Rectal smooth muscle tissue (tissue), 1 donor: ENCODE results near the gene CDKAL1.
"Not testable (repeated sequence)": the region's sequence is repeated elsewhere in the genome, so short reads cannot be mapped to it uniquely, and the experiment has no call there.

Experiments used
- H3K27ac ChIP-seq: one replicate; pipeline ENCODE4 v1.7.0; 2013; ENCODE audit warnings: low read depth, low read length, inconsistent platforms
- H3K27me3 ChIP-seq: one replicate; pipeline ENCODE4 v1.7.0; 2013; ENCODE audit warnings: low read length; ENCODE audit not compliant: control insufficient read depth, insufficient read depth
- H3K36me3 ChIP-seq: one replicate; pipeline ENCODE4 v1.7.0; 2013; ENCODE audit warnings: low read length; ENCODE audit not compliant: control insufficient read depth, insufficient read depth
- H3K4me1 ChIP-seq: one replicate; pipeline ENCODE4 v1.7.0; 2013; ENCODE audit warnings: low read length; ENCODE audit not compliant: control insufficient read depth, insufficient read depth
- H3K4me3 ChIP-seq: one replicate; pipeline ENCODE4 v1.7.0; 2013; ENCODE audit warnings: low read length
- H3K9ac ChIP-seq: one replicate; pipeline ENCODE4 v1.7.0; 2013; ENCODE audit warnings: low read length

CDKAL1 gene

DNA sequence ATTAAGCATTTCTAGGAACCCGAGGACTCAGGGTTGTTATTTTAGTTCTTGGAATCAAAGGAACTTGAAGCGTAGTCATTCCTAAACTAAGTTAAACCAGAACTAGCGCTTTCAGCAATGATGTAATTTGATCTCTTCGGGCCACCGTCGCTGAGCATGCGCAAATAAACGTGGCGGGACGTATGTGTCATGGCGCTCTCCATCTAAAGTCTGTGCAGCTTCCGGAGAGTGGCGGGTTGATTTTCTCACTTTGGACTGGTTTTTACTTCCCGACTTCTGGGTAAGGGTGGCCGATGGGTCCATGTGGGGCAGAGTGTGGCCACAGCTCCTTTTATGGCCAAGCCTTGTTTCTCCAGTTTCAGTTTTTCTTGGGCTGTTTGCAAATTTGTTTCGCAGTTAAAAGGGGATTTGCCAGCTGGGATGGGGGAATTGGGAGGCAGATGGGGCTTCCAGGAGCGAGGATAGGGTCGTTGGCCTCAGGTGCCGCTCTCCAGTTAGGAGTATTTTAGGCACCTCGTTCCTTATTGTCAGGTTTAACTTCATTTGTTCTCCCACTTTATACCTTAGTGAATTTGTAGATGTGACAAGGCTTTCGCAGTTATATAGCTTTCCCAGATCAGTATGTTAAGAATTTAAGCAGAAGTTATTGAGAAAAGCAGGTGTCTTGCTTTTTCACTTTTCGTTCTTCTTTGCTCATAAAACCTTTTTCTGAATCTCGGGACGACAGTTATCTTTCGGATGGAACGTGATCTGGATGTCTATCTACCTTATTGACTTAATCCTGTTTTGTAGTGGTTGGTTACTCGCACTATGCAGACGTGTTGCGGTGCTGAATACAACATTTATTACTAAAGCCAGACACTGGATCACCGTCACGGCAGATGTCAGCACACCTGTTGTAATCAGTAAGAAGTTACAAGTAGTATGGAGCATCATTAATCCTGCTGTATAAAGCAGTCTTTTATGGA is at the start of gene CDKAL1:
CDKAL1 (plus strand) TSS at position 163 of the 968 bp plus-strand sequence. CDS start 11,894 bp downstream, outside the sequence.
- Histone ChIP-seq H3K4me1 (peaks cover 4% of the 10 kb centered on the region), H3K36me3 (no peaks in the 10 kb centered on the region), H3K27me3 (no peaks in the 10 kb centered on the region), H3K4me3 (peak within 1 kb of the TSS; percentile 93), H3K27ac (peak within 1 kb of the TSS; percentile 64), H3K9ac (peak within 1 kb of the TSS; percentile 73)

DNA sequence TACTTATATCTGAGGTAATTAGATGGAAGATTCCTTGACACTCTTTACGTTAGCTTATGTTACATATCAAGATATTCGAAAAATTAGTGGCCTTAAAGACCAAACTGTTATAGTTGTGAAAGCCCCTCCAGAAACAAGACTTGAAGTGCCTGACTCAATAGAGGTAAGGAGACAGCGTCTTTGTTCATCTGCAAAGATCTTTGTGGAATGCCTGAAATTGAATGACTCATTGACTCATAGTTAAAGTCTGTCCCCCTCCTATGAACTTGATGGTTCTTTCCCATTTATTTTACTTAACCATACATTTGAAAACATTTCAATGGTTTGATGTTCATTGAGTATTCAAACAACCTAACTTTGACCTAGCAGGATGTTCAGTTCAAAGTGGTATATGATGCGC is 47.6 kb upstream of the CDKAL1 start:
- H3K4me1 ChIP-seq, result no peaks in the 10 kb centered on the region
- H3K27me3 ChIP-seq, result no peaks in the 10 kb centered on the region
- no peak overlapping the region for H3K4me3 ChIP-seq
- H3K27ac ChIP-seq, result no peak overlapping the region
- no peak overlapping the region for H3K9ac ChIP-seq
- H3K36me3 ChIP-seq, result peaks cover 7% of the 10 kb centered on the region

DNA sequence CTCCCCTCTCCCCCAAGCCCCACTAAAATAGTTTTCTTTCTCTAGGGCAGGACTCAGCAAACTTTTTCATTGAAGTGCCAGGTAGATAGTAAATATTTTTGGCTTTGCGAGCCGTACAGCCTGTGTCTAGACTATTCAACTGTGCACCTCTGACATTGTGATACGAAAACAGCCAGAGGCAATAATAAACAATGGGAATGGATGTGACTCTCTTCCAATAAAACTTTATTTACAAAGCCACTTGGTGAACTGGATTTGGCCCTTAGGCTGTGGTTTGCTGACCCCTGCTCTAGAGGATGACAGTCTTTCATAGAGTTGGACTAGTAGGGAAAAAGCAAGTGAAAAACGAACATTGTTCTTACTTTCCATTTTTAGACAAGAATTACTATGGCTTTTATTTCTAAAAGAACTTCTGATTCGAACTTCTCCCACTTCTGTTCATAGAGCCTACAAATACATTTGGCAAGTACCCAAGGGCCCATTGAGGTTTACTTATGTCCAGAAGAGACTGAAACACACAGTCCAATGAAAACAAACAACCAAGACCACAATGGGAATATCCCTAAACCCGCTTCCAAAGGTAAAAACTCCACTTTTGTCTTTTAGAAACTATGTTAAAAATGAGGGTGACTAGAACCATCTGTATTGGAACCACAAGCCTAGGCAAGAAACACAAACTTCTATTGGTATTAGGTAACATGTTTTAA is 46.4 kb upstream of the CDKAL1 start:
- Histone ChIP-seq H3K4me1 (no peaks in the 10 kb centered on the region), H3K36me3 (peaks cover 6% of the 10 kb centered on the region), H3K27ac (no peak overlapping the region), H3K27me3 (no peaks in the 10 kb centered on the region), H3K9ac (no peak overlapping the region), H3K4me3 (no peak overlapping the region)

DNA sequence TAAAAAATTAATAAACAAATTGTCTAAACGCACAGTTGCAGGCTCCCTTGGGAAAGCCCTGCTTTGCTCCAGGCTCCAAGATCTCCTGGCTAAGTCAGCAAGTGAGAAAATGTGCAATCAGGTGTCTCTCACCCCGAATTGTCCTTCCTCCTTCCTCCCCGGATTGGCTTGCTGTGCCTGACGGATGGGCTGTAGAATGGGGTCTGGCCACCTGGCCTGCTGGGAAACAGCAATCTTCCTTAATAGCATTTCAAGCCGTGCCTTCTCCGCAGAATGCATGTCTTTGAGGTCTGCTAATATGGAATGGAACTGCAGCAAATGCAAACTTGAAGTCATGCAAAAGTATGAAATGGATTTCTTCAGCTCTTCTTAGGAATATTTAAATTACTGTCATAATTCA is 43.7 kb upstream of the CDKAL1 start:
- Histone ChIP-seq H3K9ac (no peak overlapping the region), H3K4me3 (no peak overlapping the region), H3K4me1 (no peaks in the 10 kb centered on the region)

DNA sequence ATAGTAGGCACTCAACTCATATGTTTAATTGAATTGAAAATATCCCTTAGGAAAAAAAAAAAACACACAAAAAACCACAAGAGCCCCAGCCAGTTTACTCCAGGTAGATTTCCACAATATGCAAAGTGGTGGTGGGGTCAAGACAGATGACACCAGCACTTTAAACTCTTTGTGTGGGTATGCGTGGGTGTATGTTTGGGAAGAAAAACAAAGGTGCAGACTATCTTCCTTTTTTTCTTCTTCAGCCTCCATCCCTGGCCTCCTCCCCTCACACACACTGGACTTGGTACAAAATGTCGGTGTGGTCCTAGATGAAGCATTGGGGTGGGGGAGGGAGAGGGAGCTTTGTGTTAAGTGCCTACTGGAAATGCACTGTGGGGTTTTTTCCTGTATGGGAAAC is 42.2 kb upstream of the CDKAL1 start:
- peaks cover 6% of the 10 kb centered on the region for H3K36me3 ChIP-seq
- no peaks in the 10 kb centered on the region for H3K4me1 ChIP-seq
- no peak overlapping the region for H3K4me3 ChIP-seq
- H3K27ac ChIP-seq, result no peak overlapping the region
- H3K27me3 ChIP-seq, result no peaks in the 10 kb centered on the region
- H3K9ac ChIP-seq, result no peak overlapping the region

More for the DNA sequence above, 43.7 kb upstream of the CDKAL1 start:
- Histone ChIP-seq H3K27ac (no peak overlapping the region), H3K36me3 (peaks cover 6% of the 10 kb centered on the region), H3K27me3 (no peaks in the 10 kb centered on the region)

DNA sequence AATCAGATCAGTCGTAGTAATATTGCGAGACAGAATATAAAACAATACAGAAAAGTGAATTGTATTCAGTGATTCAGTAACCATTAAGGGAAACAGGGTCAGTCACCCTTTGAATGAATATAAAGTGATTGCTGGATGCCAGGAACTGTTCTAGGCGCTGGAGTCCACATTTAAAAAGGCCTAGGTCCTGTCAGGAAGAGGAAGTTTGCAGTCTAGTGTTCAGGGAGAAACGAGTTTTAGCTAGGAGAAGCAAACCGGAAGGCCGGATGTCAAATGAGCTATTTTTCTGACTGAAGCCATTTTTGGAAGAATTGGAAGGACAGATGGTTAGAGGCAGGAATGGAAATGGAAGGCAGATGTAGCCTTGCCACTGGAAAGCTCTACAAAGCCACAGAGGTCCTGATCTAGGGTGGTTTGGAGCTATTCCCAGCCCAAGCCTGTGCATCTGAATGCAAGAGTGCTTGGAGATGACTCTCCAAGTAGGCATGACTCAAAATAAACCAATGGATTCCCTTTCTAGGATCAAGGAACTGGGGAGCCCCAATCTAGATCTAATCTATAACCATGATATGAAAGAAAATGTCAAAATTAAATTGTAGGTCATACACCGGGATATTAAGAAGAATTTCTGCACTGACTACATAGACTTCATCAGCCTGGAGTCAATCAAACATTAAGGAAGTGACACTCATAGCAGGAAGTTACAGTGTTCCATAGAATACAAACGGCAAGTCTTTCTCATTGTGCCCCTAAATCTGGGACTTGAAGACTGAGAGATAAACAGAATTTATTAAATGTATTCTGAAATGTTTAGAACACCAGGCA is 36.8 kb upstream of the CDKAL1 start:
- Histone ChIP-seq H3K4me1 (no peaks in the 10 kb centered on the region), H3K27me3 (no peaks in the 10 kb centered on the region), H3K9ac (no peak overlapping the region), H3K27ac (no peak overlapping the region), H3K4me3 (no peak overlapping the region), H3K36me3 (no peaks in the 10 kb centered on the region)

DNA sequence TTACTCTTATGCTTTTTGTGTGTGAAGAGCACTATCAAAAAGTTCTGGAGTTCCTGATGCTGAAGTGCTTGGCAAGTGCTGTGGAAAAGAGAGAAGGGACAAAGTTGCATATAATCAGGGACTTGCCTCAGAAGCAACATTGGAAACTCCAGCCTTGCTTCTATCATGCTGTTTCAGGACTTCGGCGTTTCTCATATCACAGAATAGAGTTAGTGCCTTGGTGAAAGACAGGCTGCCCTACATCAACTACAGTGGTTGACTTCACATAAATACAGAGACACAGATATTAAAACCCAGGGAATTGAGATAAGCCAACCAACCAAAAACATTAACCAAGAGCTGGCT is 36.2 kb upstream of the CDKAL1 start:
- Histone ChIP-seq H3K4me1 (no peaks in the 10 kb centered on the region), H3K27me3 (no peaks in the 10 kb centered on the region), H3K9ac (no peak overlapping the region), H3K27ac (no peak overlapping the region), H3K36me3 (no peaks in the 10 kb centered on the region), H3K4me3 (no peak overlapping the region)

DNA sequence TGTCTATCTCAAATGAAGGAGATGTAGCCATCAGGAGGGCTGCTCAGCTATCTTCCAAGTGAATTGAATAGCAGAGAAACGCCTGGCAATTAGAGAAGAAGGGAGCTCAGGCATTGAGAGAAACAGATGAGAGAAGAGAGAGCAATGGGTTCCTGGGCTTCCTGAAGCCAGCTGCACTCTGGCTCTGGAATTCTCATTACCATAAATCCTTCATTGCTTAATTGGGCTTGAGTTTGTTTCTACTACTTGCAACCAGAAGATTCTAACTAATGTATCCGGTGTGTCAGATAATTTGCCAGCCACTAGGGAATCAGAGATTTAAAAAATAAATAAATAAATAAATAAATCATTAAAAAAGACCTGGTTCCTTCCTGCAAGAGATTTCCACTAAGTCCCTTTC is 25.0 kb upstream of the CDKAL1 start:
- H3K4me3 ChIP-seq, result no peak overlapping the region
- H3K27ac ChIP-seq, result no peak overlapping the region
- H3K36me3 ChIP-seq, result no peaks in the 10 kb centered on the region
- H3K9ac ChIP-seq, result no peak overlapping the region
- no peaks in the 10 kb centered on the region for H3K4me1 ChIP-seq
- H3K27me3 ChIP-seq, result no peaks in the 10 kb centered on the region

DNA sequence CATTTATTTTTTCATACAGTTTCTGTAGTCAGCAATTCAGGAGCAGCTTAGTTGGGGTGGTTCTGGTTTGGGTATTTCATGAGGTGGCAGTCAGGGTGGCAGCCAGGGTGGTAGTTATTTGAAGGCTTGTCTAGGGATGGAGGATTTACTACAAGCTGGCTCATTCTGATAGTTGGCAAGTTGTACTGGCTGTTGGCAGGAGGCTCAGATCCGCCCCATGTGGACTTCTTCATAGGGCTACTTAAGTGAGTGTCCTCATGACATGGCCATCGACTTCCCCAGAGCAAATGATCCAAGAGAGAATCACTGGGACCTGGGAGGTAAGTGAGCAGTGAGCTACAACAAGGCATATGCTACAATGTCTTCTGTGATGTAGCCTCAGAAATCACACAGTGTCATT is 22.4 kb upstream of the CDKAL1 start:
- Histone ChIP-seq H3K4me1 (no peaks in the 10 kb centered on the region), H3K27me3 (no peaks in the 10 kb centered on the region), H3K36me3 (no peaks in the 10 kb centered on the region), H3K9ac (no peak overlapping the region), H3K4me3 (no peak overlapping the region), H3K27ac (no peak overlapping the region)

DNA sequence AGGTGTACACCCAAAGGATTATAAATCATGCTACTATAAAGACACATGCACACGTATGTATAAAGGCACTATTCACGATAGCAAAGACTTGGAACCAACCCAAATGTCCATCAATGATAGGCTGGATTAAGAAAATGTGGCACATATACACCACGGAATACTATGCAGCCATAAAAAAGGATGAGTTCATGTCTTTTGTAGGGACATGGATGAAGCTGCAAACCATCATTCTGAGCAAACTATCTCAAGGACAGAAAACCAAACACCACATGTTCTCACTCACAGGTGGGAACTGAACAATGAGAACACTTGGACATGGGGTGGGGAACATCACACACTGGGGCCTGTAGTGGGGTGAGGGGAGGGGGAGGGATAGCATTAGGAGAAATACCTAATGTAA is 9.0 kb upstream of the CDKAL1 start:
- H3K27ac ChIP-seq, H3K9ac ChIP-seq, H3K27me3 ChIP-seq, H3K4me3 ChIP-seq, H3K36me3 ChIP-seq, H3K4me1 ChIP-seq: not testable (repeated sequence)

DNA sequence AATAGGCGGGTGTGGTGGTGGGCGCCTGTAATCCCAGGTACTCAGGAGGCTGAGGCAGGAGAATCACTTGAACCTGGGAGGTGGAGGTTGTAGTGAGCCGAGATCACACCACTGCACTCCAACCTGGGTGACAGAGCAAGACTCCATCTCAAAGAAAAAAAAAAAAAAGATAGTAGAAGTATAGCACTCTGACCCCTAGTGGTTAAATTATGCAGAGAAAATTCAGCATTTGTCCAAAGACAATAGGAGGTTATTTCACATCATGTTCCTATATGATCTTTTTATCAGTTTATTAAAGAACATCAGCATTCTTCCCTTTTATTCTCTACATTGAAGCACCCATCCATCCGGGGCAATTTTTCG is 5.2 kb upstream of the CDKAL1 start:
- not testable (repeated sequence) for H3K4me3 ChIP-seq, H3K27ac ChIP-seq, H3K4me1 ChIP-seq, H3K36me3 ChIP-seq, H3K9ac ChIP-seq, H3K27me3 ChIP-seq

DNA sequence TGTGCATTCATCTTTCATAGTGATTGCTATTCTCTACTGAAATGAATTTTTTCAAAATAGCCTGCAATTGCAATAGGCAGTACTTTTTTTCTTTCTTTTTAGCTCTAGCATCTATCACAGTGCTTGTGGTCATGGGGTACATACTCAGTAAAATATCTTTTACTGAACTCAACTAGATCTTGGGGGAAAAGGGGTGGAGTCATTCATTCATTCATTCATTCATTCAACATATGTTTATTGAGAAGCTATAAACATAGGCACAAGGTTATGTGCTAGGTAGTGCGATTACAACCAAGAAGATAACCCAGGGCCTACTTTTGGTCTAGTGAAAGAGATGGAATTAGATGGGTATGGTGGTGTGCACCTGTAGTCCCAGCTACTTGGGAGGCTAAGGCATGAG is 1.4 kb upstream of the CDKAL1 start:
- Histone ChIP-seq H3K36me3 (no peaks in the 10 kb centered on the region), H3K9ac (no peak overlapping the region), H3K4me1 (peaks cover 4% of the 10 kb centered on the region), H3K27me3 (no peaks in the 10 kb centered on the region), H3K27ac (no peak overlapping the region), H3K4me3 (no peak overlapping the region)
